ENCODE data around the gene AVPI1.
"Not testable (repeated sequence)": the region's sequence is repeated elsewhere in the genome, so short reads cannot be mapped to it uniquely, and the experiment has no call there.

Gene AVPI1

GRCh38 chr10:97711640-97712572 lies 24.9 kb upstream of the AVPI1 start:
- no peak for DNase-seq

GRCh38 chr10:97708976-97709946 lies 22.2 kb upstream of the AVPI1 start:
- peak in 1 of 2 experiments; percentile 57 for DNase-seq

- DNase-seq = no peak
Measured at GRCh38 chr10:97708167-97708566, 21.1 kb upstream of the AVPI1 start.

GRCh38 chr10:97707134-97707861 lies 20.3 kb upstream of the AVPI1 start:
- no peak for DNase-seq

- no peak for DNase-seq
Measured at GRCh38 chr10:97705006-97705670, 18.1 kb upstream of the AVPI1 start.

- no peak for DNase-seq
Measured at GRCh38 chr10:97704341-97704740, 17.3 kb upstream of the AVPI1 start.

- no peak for DNase-seq
Measured at GRCh38 chr10:97703398-97704067, 16.5 kb upstream of the AVPI1 start.

- peak in 1 of 2 experiments; percentile 67 for DNase-seq
Measured at GRCh38 chr10:97701438-97702069, 14.5 kb upstream of the AVPI1 start.

GRCh38 chr10:97698072-97698655 lies 11.1 kb upstream of the AVPI1 start:
- DNase-seq = not testable (repeated sequence)

GRCh38 chr10:97690133-97690532 lies 3.1 kb upstream of the AVPI1 start:
- DNase-seq = no peak

GRCh38 chr10:97689559-97690020 lies 2.5 kb upstream of the AVPI1 start:
- peak in 1 of 2 experiments; percentile 65 for DNase-seq

- DNase-seq = peak in 1 of 2 experiments; percentile 17
Measured at GRCh38 chr10:97687785-97688781, 1.0 kb upstream of the AVPI1 start.

- DNase-seq = no peak
Measured at GRCh38 chr10:97686301-97686961, 610 bp downstream of the AVPI1 start.

GRCh38 chr10:97685395-97685958 lies 1.6 kb downstream of the AVPI1 start:
- DNase-seq = peak in 1 of 2 experiments; percentile 30

GRCh38 chr10:97684866-97685394 lies 2.1 kb downstream of the AVPI1 start:
- no peak for DNase-seq

GRCh38 chr10:97684368-97684713 lies 2.7 kb downstream of the AVPI1 start:
- not testable (repeated sequence) for DNase-seq

- no peak for DNase-seq
Measured at GRCh38 chr10:97683556-97684367, 3.3 kb downstream of the AVPI1 start.

Measured in SW 1271 (cell line).